Ascending aorta (tissue), 2 donors: ENCODE results near the gene PER1. TPM values are rescaled to one million over a fixed set of nuclear protein-coding genes. Genes with fewer than 3 reads are reported as not detected.

ENCODE experiments used
- DNase-seq, 2 donors: peaks; one replicate each; pipeline ENCODE4 v3.0.0-alpha.2; 2019; ENCODE audit warnings: low spot score in 2 of 2
- H3K27ac ChIP-seq, 2 donors: fragments of 200-600 bp; sonication (generic); one replicate each; pipeline ENCODE4 v1.5.1; 2016 to 2017; ENCODE audit warnings: mild to moderate bottlenecking in 1 of 2
- H3K27me3 ChIP-seq: fragments of 200-600 bp; sonication (generic); one replicate; pipeline ENCODE4 v1.5.1; 2017
- H3K36me3 ChIP-seq, 2 donors: fragments of 200-600 bp; sonication (generic); one replicate each; pipeline ENCODE4 v1.5.1; 2016
- H3K4me1 ChIP-seq, 2 donors: fragments of 200-600 bp; sonication (generic); one replicate each; pipeline ENCODE4 v1.5.1; 2016 to 2017; ENCODE audit warnings: mild to moderate bottlenecking in 1 of 2
- H3K4me3 ChIP-seq, 2 donors: fragments of 200-600 bp; sonication (generic); one replicate each; pipeline ENCODE4 v1.5.1; 2016 to 2017; ENCODE audit warnings: mild to moderate bottlenecking in 1 of 2
- H3K9me3 ChIP-seq, 2 donors: fragments of 200-600 bp; sonication (generic); one replicate each; pipeline ENCODE4 v1.5.1; 2016
- CTCF ChIP-seq, 3 experiments: fragments of 200-600 bp in 2 of 3; fragments of 450-650 bp in 1 of 3; sonication (generic) in 2 of 3; IDR thresholded peaks; one replicate each; pipeline ENCODE4 v1.5.1; 2016 to 2019; ENCODE audit warnings: antibody characterized with exemption in 3 of 3, mild to moderate bottlenecking in 1 of 3, moderate library complexity in 1 of 3
- intact Hi-C: fragments of 100-400 bp; cut with DNase I; formaldehyde crosslinking; loops from one replicate; pipeline ENCODE4 v1.15.1; 2023
- total RNA-seq: library from RNA; depleted of rRNA; stranded (reverse); fragments of >200 nt; gene quantifications from one replicate; pipeline ENCODE4 v1.1.0, GENCODE V29; 2016

PER1 gene
- total RNA-seq, 1 donor from 2014 or later: 178 TPM

- TF ChIP-seq CTCF (IDR thresholded peaks at IDR 0.05): no peak
- H3K9me3 ChIP-seq: no peaks in the 10 kb centered on the region
- peak overlapping the region; percentile 37 to 70 for H3K27ac ChIP-seq
- H3K27me3 ChIP-seq: no peaks in the 10 kb centered on the region
- peaks cover 22 to 52% of the 10 kb centered on the region in 2 donors for H3K4me1 ChIP-seq
- no peak for DNase-seq
- intact Hi-C loops: loop anchor here (1.0 to 5.0 kb wide), 6 partner anchors 36 to 263 kb away; partner anchors contain the start of genes CYB5D1, NAA38, RANGRF and TMEM88
- H3K36me3 ChIP-seq: no peaks in the 10 kb centered on the region
- peak overlapping the region; percentile 57 to 65 for H3K4me3 ChIP-seq
These were observed 32.4 kb downstream of the PER1 start for GRCh38 chr17:8119581-8120519.

DNA sequence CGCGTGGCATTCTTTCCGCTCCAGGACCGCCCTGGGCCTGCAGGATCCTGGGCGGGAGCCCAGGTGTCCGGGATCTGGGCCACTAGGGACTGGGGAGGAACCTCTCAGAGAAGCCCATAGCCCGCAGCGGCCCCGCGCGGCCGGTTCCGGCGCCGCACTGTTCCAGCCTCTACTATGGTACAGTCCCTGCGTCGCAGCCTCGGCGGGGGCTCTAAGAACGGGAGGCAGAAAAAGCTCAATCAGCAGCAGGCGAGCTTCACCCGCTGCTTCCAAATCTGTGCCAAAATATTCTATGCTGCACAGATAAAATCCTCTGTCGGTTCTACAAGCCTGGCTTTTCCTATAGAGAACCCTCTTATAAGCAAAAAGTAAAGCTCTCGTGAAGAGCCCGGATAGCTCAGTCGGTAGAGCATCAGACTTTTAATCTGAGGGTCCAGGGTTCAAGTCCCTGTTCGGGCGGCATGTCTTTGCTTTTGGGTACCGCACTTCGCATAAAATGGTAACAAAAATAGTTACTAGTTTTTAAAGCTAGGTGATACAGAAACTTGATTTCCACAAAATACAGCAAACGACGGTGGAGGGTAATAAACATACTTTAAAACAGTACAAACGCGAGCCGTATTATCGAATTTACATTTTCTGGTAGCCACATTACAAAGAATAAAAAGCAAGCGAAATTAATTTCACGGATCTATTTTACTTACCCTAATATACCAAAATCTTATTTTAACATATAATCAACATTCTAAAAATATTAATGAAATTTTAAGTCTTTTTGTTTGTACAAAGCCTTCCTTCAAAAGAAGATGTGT is 33.2 kb downstream of the PER1 start:
- H3K9me3 ChIP-seq: no peaks in the 10 kb centered on the region
- peak; percentile 63 to 95 for DNase-seq
- peak; percentile 91 to 97 (median 92) for TF ChIP-seq CTCF (IDR thresholded peaks at IDR 0.05)
- no peaks in the 10 kb centered on the region for H3K27me3 ChIP-seq
- peak overlapping the region; percentile 37 to 70 for H3K27ac ChIP-seq
- H3K36me3 ChIP-seq: no peaks in the 10 kb centered on the region
- H3K4me3 ChIP-seq: peak overlapping the region; percentile 53 to 65
- peaks cover 21 to 44% of the 10 kb centered on the region in 2 donors for H3K4me1 ChIP-seq
- intact Hi-C loops: loop anchor here (1.0 to 5.0 kb wide), 6 partner anchors 25 to 262 kb away; partner anchors contain the start of genes CYB5D1, NAA38, RANGRF and TMEM88

DNA sequence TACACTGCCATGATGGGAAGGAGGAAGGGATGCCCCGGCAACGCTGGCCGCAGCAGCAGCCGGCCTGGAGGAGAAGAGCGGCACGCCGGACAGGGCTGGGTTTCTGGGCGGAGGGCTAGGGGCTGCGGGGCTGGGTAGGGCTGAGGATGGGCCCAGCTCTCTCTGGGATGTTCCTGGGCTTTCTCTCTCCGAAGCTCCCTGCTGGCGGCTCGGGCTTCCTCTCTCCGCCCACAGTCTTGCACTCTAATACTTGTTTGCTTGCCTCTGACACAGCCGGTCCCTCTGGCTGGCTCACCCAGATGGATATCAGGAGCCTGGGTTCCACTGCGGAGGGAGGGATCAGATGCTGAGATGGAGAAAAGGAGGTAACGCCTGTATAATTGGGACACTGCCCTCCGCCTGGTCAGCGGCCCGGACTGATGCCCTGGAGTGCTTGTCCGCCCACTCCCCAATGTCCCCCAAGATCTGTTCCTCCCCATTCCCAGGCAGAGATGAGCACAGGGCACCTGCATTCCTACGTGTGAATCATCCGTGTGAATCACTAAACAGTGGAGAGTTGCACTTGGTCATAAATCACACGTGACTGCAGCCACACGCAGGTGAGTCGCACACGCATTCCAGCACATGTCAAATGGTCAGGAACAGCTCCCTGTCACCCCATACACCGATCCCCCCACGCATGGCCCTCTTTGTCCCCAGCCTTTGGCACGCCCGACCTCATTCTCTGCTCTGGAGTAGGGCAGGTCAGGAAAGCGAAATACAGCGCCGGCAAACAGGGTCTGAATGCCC is 34.0 kb downstream of the PER1 start, which contains the start of gene ALOXE3:
TSS of gene ALOXE3 (minus strand) at position 535 of the 789 bp plus-strand sequence. CDS start at position 11, 524 bp downstream.
- intact Hi-C loops: loop anchor here (1.0 to 5.0 kb wide), 4 partner anchors 24 to 261 kb away; partner anchors contain the start of genes CYB5D1, NAA38, RANGRF and TMEM88
- Histone ChIP-seq H3K27me3 (peaks cover 3% of the 10 kb centered on the region), H3K36me3 (no peaks in the 10 kb centered on the region), H3K4me1 (peaks cover 13 to 36% of the 10 kb centered on the region in 2 donors), H3K27ac (peak within 1 kb of the TSS; percentile 37 to 70), H3K4me3 (peak within 1 kb of the TSS; percentile 53 to 65), H3K9me3 (no peaks in the 10 kb centered on the region)
- DNase-seq: peak in 1 of 2 donors; percentile 78
- TF ChIP-seq CTCF (IDR thresholded peaks at IDR 0.05): no peak

- Histone ChIP-seq H3K36me3 (no peaks in the 10 kb centered on the region), H3K9me3 (no peaks in the 10 kb centered on the region), H3K27me3 (peaks cover 3% of the 10 kb centered on the region), H3K27ac (no peak overlapping the region), H3K4me3 (peak overlapping the region in 1 of 2 donors; percentile 65), H3K4me1 (peaks cover 10 to 29% of the 10 kb centered on the region in 2 donors)
- no peak for DNase-seq
- TF ChIP-seq CTCF (IDR thresholded peaks at IDR 0.05): no peak
- intact Hi-C loops: loop anchor here (5.0 kb wide), 2 partner anchors 35 to 260 kb away; partner anchors contain the start of genes CYB5D1, NAA38 and TMEM88
These were observed 34.7 kb downstream of the PER1 start for GRCh38 chr17:8117367-8117979.
